Natural killer cell treated with Interleukin-12 subunit alpha and Interleukin-12 subunit beta and Interleukin-15 and Interleukin-18, amount 100 ng/mL, for 72 hours (primary cell): Measurements from ENCODE around the gene MGAT5. TPM values are rescaled to one million over a fixed set of nuclear protein-coding genes. Genes with fewer than 3 reads are reported as not detected.

Experiments
- ATAC-seq, 2 donors: fragments of 150-1000 bp; cut with Tn5 transposase in 1 of 2; sonication (Bioruptor Pico), chemical (Tn5 transposase) in 1 of 2; 2 replicates each; pipeline ENCODE4 v1.10.0; 2021
- DNase-seq: peaks from one replicate; pipeline ENCODE4 v3.0.0; 2022; ENCODE audit warnings: low spot score
- H3K27ac Mint-ChIP-seq, 2 donors: 1 replicate in 1 of 2; 2 replicates in 1 of 2; pipeline ENCODE4 v1.8.0; 2022; ENCODE audit warnings: mixed read lengths in 2 of 2, mild to moderate bottlenecking in 1 of 2, moderate library complexity in 1 of 2
- H3K27me3 Mint-ChIP-seq, 2 donors: 1 replicate in 1 of 2; 2 replicates in 1 of 2; pipeline ENCODE4 v1.8.0; 2022; ENCODE audit warnings: mixed read lengths in 2 of 2
- H3K36me3 Mint-ChIP-seq: one replicate; pipeline ENCODE4 v1.8.0; 2022; ENCODE audit warnings: mixed read lengths
- H3K4me1 Mint-ChIP-seq, 2 donors: 1 replicate in 1 of 2; 2 replicates in 1 of 2; pipeline ENCODE4 v1.8.0; 2022; ENCODE audit warnings: low read depth in 2 of 2, mixed read lengths in 2 of 2, mild to moderate bottlenecking in 1 of 2
- H3K4me3 Mint-ChIP-seq: one replicate; pipeline ENCODE4 v1.8.0; 2022; ENCODE audit warnings: mixed read lengths
- H3K9me3 Mint-ChIP-seq: 2 replicates; pipeline ENCODE4 v1.8.0; 2022; ENCODE audit warnings: mixed read lengths
- total RNA-seq, 2 donors: library from RNA; stranded (reverse); gene quantifications; one replicate each; pipeline ENCODE4 v1.2.3, GENCODE V29; 2022

The MGAT5 gene
- total RNA-seq, 2 donors from 2014 or later: 58.1 to 99.5 TPM

- ATAC-seq: no peak
- H3K9me3 Mint-ChIP-seq: no peaks in the 10 kb centered on the region
- peaks cover 52 to 59% of the 10 kb centered on the region in 2 donors for H3K4me1 Mint-ChIP-seq
- peak overlapping the region; percentile 32 for H3K4me3 Mint-ChIP-seq
- peak overlapping the region in 1 of 2 donors; percentile 90 for H3K27ac Mint-ChIP-seq
- no peak for DNase-seq
- H3K27me3 Mint-ChIP-seq: no peaks in the 10 kb centered on the region
- H3K36me3 Mint-ChIP-seq: no peaks in the 10 kb centered on the region
These were observed 157.5 kb downstream of the MGAT5 start for GRCh38 chr2:134411279-134411827.

- H3K27ac Mint-ChIP-seq: peak overlapping the region in 1 of 2 donors; percentile 90
- H3K27me3 Mint-ChIP-seq: no peaks in the 10 kb centered on the region
- no peak overlapping the region for H3K4me3 Mint-ChIP-seq
- peaks cover 48 to 55% of the 10 kb centered on the region in 2 donors for H3K4me1 Mint-ChIP-seq
- no peaks in the 10 kb centered on the region for H3K9me3 Mint-ChIP-seq
- no peaks in the 10 kb centered on the region for H3K36me3 Mint-ChIP-seq
- DNase-seq (peak; percentile 71), ATAC-seq (peak; percentile 89 to 91)
These were observed 158.2 kb downstream of the MGAT5 start for GRCh38 chr2:134411828-134412638.

GRCh38 chr2:134412639-134412999 lies 158.7 kb downstream of the MGAT5 start:
- no peaks in the 10 kb centered on the region for H3K27me3 Mint-ChIP-seq
- peaks cover 42 to 49% of the 10 kb centered on the region in 2 donors for H3K4me1 Mint-ChIP-seq
- DNase-seq: no peak
- H3K27ac Mint-ChIP-seq: no peak overlapping the region
- H3K4me3 Mint-ChIP-seq: no peak overlapping the region
- ATAC-seq: no peak
- no peaks in the 10 kb centered on the region for H3K9me3 Mint-ChIP-seq
- no peaks in the 10 kb centered on the region for H3K36me3 Mint-ChIP-seq

- Mint-ChIP-seq H3K27me3 (no peaks in the 10 kb centered on the region), H3K27ac (no peak overlapping the region), H3K36me3 (no peaks in the 10 kb centered on the region), H3K4me1 (peaks cover 34 to 41% of the 10 kb centered on the region in 2 donors), H3K9me3 (no peaks in the 10 kb centered on the region), H3K4me3 (no peak overlapping the region)
- ATAC-seq: no peak
- DNase-seq: no peak
These were observed 159.6 kb downstream of the MGAT5 start for GRCh38 chr2:134413430-134413829.

GRCh38 chr2:134413912-134414311 lies 160.0 kb downstream of the MGAT5 start:
- peaks cover 30 to 36% of the 10 kb centered on the region in 2 donors for H3K4me1 Mint-ChIP-seq
- no peaks in the 10 kb centered on the region for H3K9me3 Mint-ChIP-seq
- DNase-seq (no peak), ATAC-seq (no peak)
- H3K4me3 Mint-ChIP-seq: no peak overlapping the region
- H3K36me3 Mint-ChIP-seq: no peaks in the 10 kb centered on the region
- H3K27me3 Mint-ChIP-seq: no peaks in the 10 kb centered on the region
- no peak overlapping the region for H3K27ac Mint-ChIP-seq

GRCh38 chr2:134416018-134416417 lies 162.1 kb downstream of the MGAT5 start:
- no peak for DNase-seq
- Mint-ChIP-seq H3K9me3 (no peaks in the 10 kb centered on the region), H3K27me3 (no peaks in the 10 kb centered on the region), H3K27ac (no peak overlapping the region), H3K36me3 (no peaks in the 10 kb centered on the region), H3K4me1 (peaks cover 14 to 15% of the 10 kb centered on the region in 2 donors), H3K4me3 (no peak overlapping the region)
- no peak for ATAC-seq

- DNase-seq: no peak
- Mint-ChIP-seq H3K9me3 (no peaks in the 10 kb centered on the region), H3K4me3 (no peak overlapping the region), H3K27ac (no peak overlapping the region), H3K36me3 (no peaks in the 10 kb centered on the region), H3K27me3 (no peaks in the 10 kb centered on the region), H3K4me1 (peaks cover 8 to 9% of the 10 kb centered on the region in 2 donors)
- ATAC-seq: no peak
These were observed 162.8 kb downstream of the MGAT5 start for GRCh38 chr2:134416637-134417036.

- DNase-seq (no peak), ATAC-seq (no peak)
- H3K4me3 Mint-ChIP-seq: no peak overlapping the region
- no peaks in the 10 kb centered on the region for H3K4me1 Mint-ChIP-seq
- peaks cover 4% of the 10 kb centered on the region for H3K36me3 Mint-ChIP-seq
- no peaks in the 10 kb centered on the region for H3K9me3 Mint-ChIP-seq
- H3K27ac Mint-ChIP-seq: no peak overlapping the region
- no peaks in the 10 kb centered on the region for H3K27me3 Mint-ChIP-seq
These were observed 164.2 kb downstream of the MGAT5 start for GRCh38 chr2:134417968-134418582.

- Mint-ChIP-seq H3K27ac (no peak overlapping the region), H3K4me3 (no peak overlapping the region), H3K36me3 (peaks cover 10% of the 10 kb centered on the region), H3K9me3 (no peaks in the 10 kb centered on the region), H3K4me1 (peaks cover 7 to 10% of the 10 kb centered on the region in 2 donors), H3K27me3 (no peaks in the 10 kb centered on the region)
- no peak for DNase-seq
- ATAC-seq: no peak
These were observed 166.4 kb downstream of the MGAT5 start for GRCh38 chr2:134420259-134420658.

- Mint-ChIP-seq H3K36me3 (peaks cover 10% of the 10 kb centered on the region), H3K9me3 (no peaks in the 10 kb centered on the region), H3K4me3 (no peak overlapping the region), H3K4me1 (peaks cover 13 to 15% of the 10 kb centered on the region in 2 donors), H3K27ac (peak overlapping the region in 1 of 2 donors; percentile 13), H3K27me3 (no peaks in the 10 kb centered on the region)
- DNase-seq (no peak), ATAC-seq (no peak)
These were observed 167.0 kb downstream of the MGAT5 start for GRCh38 chr2:134420920-134421319.

GRCh38 chr2:134421556-134422328 lies 167.9 kb downstream of the MGAT5 start:
- peaks cover 18 to 21% of the 10 kb centered on the region in 2 donors for H3K4me1 Mint-ChIP-seq
- H3K36me3 Mint-ChIP-seq: peaks cover 10% of the 10 kb centered on the region
- ATAC-seq (no peak), DNase-seq (no peak)
- H3K27ac Mint-ChIP-seq: peak overlapping the region in 1 of 2 donors; percentile 13
- H3K9me3 Mint-ChIP-seq: no peaks in the 10 kb centered on the region
- no peaks in the 10 kb centered on the region for H3K27me3 Mint-ChIP-seq
- no peak overlapping the region for H3K4me3 Mint-ChIP-seq

GRCh38 chr2:134425724-134426496 lies 172.0 kb downstream of the MGAT5 start:
- Mint-ChIP-seq H3K27ac (peak overlapping the region; percentile 46 to 59), H3K4me1 (peaks cover 18 to 21% of the 10 kb centered on the region in 2 donors), H3K36me3 (peaks cover 15% of the 10 kb centered on the region), H3K4me3 (peak overlapping the region; percentile 43), H3K27me3 (no peaks in the 10 kb centered on the region), H3K9me3 (no peaks in the 10 kb centered on the region)
- DNase-seq (no peak), ATAC-seq (peak; percentile 49 to 73)

- DNase-seq: no peak
- Mint-ChIP-seq H3K4me3 (no peak overlapping the region), H3K9me3 (no peaks in the 10 kb centered on the region), H3K27ac (peak overlapping the region in 1 of 2 donors; percentile 46), H3K27me3 (no peaks in the 10 kb centered on the region), H3K4me1 (peaks cover 18 to 21% of the 10 kb centered on the region in 2 donors), H3K36me3 (peaks cover 15% of the 10 kb centered on the region)
- ATAC-seq: no peak
These were observed 172.8 kb downstream of the MGAT5 start for GRCh38 chr2:134426721-134427120.
